CD4-positive, alpha-beta T cell (primary cell): ENCODE data around the gene PYHIN1. TPM values are rescaled to one million over a fixed set of nuclear protein-coding genes. Genes with fewer than 3 reads are reported as not detected.
"Not testable (repeated sequence)": the region's sequence is repeated elsewhere in the genome, so short reads cannot be mapped to it uniquely, and the experiment has no call there.

Experiments
- ATAC-seq: fragments of 200-7000 bp; cut with Tn5 transposase; one replicate; pipeline ENCODE4 v1.10.0; 2022; ENCODE audit warnings: mild to moderate bottlenecking; ENCODE audit not compliant: poor library complexity
- CTCF ChIA-PET: fragments of 350-600 bp; sonication (Branson Sonifier 250); formaldehyde crosslinking; loops from one replicate; lab custom pipeline; 2021; ENCODE audit warnings: antibody characterized with exemption, inconsistent platforms; lab: Charles Lee
- POLR2A ChIA-PET: fragments of 350-600 bp; sonication (Branson Sonifier 250); formaldehyde crosslinking; loops from one replicate; lab custom pipeline; 2021; ENCODE audit warnings: antibody characterized with exemption, inconsistent platforms; lab: Charles Lee
- DNase-seq, 14 experiments: peaks; one replicate each; pipeline ENCODE4 v3.0.0-alpha.2; 2013 to 2020; ENCODE audit warnings: mixed read lengths in 2 of 14
- H3K27ac ChIP-seq, 2 donors: one replicate each; pipeline versions ENCODE4 v1.5.1 to v1.7.0; 2013; ENCODE audit warnings: low read length in 2 of 2, low read depth in 1 of 2, mild to moderate bottlenecking in 1 of 2
- H3K27me3 ChIP-seq, 2 experiments: 1 replicate in 1 of 2; 2 replicates in 1 of 2; pipeline versions ENCODE4 v1.6.1 to v1.7.0; 2013; ENCODE audit warnings: low read length in 2 of 2, control low read depth in 1 of 2, mild to moderate bottlenecking in 1 of 2, moderate library complexity in 1 of 2; ENCODE audit not compliant: insufficient read depth in 2 of 2, control insufficient read depth in 1 of 2
- H3K36me3 ChIP-seq: one replicate; pipeline ENCODE4 v1.6.1; 2013; ENCODE audit warnings: low read length, control low read depth; ENCODE audit not compliant: insufficient read depth
- H3K4me1 ChIP-seq: one replicate; pipeline ENCODE4 v1.6.1; 2013; ENCODE audit warnings: low read length, control low read depth; ENCODE audit not compliant: insufficient read depth
- H3K4me3 ChIP-seq: one replicate; pipeline ENCODE4 v1.5.1; 2013; ENCODE audit warnings: mild to moderate bottlenecking, low read length, moderate library complexity
- H3K9me3 ChIP-seq, 2 experiments: 1 replicate in 1 of 2; 2 replicates in 1 of 2; pipeline versions ENCODE4 v1.6.1 to v1.7.0; 2013; ENCODE audit warnings: low read length in 2 of 2, mild to moderate bottlenecking in 2 of 2, control low read depth in 1 of 2, moderate library complexity in 1 of 2; ENCODE audit not compliant: control insufficient read depth in 1 of 2, insufficient read depth in 1 of 2
- H3K27ac Mint-ChIP-seq: one replicate; pipeline ENCODE4 v1.8.0; 2020; ENCODE audit warnings: mixed read lengths
- H3K27me3 Mint-ChIP-seq: one replicate; pipeline ENCODE4 v1.8.0; 2021; ENCODE audit warnings: mixed read lengths
- H3K36me3 Mint-ChIP-seq: one replicate; pipeline ENCODE4 v1.8.0; 2021; ENCODE audit warnings: low read depth, mixed read lengths
- H3K4me1 Mint-ChIP-seq: one replicate; pipeline ENCODE4 v1.8.0; 2021; ENCODE audit warnings: low read depth, mixed read lengths
- H3K4me3 Mint-ChIP-seq: one replicate; pipeline ENCODE4 v1.8.0; 2020; ENCODE audit warnings: mild to moderate bottlenecking, mixed read lengths
- H3K9me3 Mint-ChIP-seq: one replicate; pipeline ENCODE4 v1.8.0; 2020; ENCODE audit warnings: mixed read lengths
- intact Hi-C, 2 experiments: fragments of 100-400 bp; cut with DNase I in 1 of 2; cut with micrococcal nuclease in 1 of 2; formaldehyde crosslinking; loops; one replicate each; pipeline versions ENCODE4 v1.15.1 to v1.9.0; 2023 to 2025; cut with DNase I, micrococcal nuclease
- total RNA-seq, 174 experiments: library from RNA in 2 of 174; stranded (reverse) in 2 of 174; gene quantifications; one replicate each; pipeline ENCODE4 v1.2.3 and lab custom pipeline; 2021 to 2026
- TF ChIP-seq, protein P1 (sequence below): fragments of 200-600 bp; IDR thresholded peaks from one replicate; pipeline ENCODE4 v1.8.0; 2022; ENCODE audit warnings: antibody characterized with exemption, mild to moderate bottlenecking

Gene PYHIN1
- total RNA-seq, 2 experiments from 2014 or later: 15.2 to 16.2 TPM

DNA sequence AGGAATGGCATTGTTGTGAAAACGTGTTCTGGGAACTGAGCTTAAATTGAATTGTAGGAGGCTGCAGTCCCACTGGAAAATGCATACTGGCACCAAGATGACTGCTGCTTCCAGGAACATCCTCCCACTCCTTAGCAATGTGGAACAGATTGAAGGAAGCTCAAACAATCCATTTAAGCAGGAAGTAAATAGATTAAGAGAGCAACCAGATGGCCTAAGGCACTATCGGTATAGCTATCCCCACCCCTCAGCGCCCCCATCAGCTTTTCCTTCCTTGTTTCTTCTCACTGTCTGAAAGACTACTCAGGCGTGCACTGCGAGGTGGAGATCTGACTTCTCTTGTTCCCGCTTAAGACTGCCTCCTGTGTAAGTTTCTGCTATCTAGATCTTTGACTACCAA is 74.3 kb downstream of the PYHIN1 start:
- no peaks in the 10 kb centered on the region for H3K9me3 Mint-ChIP-seq
- TF ChIP-seq, protein P1, sequence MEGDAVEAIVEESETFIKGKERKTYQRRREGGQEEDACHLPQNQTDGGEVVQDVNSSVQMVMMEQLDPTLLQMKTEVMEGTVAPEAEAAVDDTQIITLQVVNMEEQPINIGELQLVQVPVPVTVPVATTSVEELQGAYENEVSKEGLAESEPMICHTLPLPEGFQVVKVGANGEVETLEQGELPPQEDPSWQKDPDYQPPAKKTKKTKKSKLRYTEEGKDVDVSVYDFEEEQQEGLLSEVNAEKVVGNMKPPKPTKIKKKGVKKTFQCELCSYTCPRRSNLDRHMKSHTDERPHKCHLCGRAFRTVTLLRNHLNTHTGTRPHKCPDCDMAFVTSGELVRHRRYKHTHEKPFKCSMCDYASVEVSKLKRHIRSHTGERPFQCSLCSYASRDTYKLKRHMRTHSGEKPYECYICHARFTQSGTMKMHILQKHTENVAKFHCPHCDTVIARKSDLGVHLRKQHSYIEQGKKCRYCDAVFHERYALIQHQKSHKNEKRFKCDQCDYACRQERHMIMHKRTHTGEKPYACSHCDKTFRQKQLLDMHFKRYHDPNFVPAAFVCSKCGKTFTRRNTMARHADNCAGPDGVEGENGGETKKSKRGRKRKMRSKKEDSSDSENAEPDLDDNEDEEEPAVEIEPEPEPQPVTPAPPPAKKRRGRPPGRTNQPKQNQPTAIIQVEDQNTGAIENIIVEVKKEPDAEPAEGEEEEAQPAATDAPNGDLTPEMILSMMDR: no peak
- peaks cover 15% of the 10 kb centered on the region for H3K4me1 ChIP-seq
- H3K4me3 Mint-ChIP-seq: no peak overlapping the region
- DNase-seq (no peak), ATAC-seq (no peak)
- H3K4me1 Mint-ChIP-seq: peaks cover 37% of the 10 kb centered on the region
- H3K36me3 ChIP-seq: no peaks in the 10 kb centered on the region
- no peaks in the 10 kb centered on the region for H3K27me3 ChIP-seq
- intact Hi-C loops: loop anchor here (5.0 to 10.0 kb wide), 2 partner anchors 72 to 1011 kb away; partner anchors contain the start of genes AIM2 (in 1 of the 2) and KIRREL1 (in 1 of the 2)
- no peak overlapping the region for H3K4me3 ChIP-seq
- H3K27ac ChIP-seq: no peak overlapping the region
- ChIA-PET CTCF (no interaction called here), POLR2A (interaction anchor here (1.0 kb wide), 1 partner anchor 9 kb away, joined by 3 read pairs; no protein-coding TSS in a partner anchor)
- no peaks in the 10 kb centered on the region for H3K27me3 Mint-ChIP-seq
- H3K36me3 Mint-ChIP-seq: peaks cover 10% of the 10 kb centered on the region
- no peak overlapping the region for H3K27ac Mint-ChIP-seq
- H3K9me3 ChIP-seq: no peaks in the 10 kb centered on the region

DNA sequence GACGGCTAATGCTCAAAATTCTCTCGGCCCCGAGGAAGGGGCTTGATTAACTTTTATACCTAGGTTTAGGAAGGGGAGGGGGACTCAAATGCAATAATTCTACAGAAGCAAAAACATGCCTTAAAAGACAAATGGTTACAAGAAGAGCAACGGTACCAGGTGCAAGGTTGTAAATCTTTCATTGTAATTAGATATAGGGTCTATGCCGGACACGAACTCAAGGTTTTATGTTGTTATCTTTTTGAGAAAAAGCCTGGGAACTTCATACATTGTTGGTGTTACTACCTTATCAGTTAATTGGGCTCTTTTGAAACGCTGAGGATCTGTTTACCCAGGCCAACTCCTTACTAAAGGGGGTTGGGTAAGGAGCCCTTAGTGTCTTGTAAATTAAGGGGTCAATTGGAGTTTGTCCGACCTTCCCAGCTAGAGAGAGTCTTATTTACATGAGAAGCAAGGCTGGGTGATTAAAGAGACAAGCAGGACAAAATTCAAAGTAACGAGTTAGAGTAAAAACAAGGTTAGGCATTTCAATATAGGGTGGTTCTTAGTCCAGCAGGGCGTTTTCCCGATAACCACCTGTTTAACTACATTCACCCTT is 75.0 kb downstream of the PYHIN1 start:
- H3K9me3 Mint-ChIP-seq, H3K27me3 Mint-ChIP-seq, H3K4me3 ChIP-seq, ATAC-seq, H3K4me3 Mint-ChIP-seq, H3K36me3 ChIP-seq, DNase-seq, POLR2A ChIA-PET, H3K9me3 ChIP-seq, H3K27ac Mint-ChIP-seq, H3K27me3 ChIP-seq, CTCF ChIA-PET, H3K27ac ChIP-seq: not testable (repeated sequence)
- Mint-ChIP-seq H3K36me3 (peaks cover 11% of the 10 kb centered on the region), H3K4me1 (peaks cover 37% of the 10 kb centered on the region)
- intact Hi-C loops: loop anchor here (5.0 to 10.0 kb wide), 2 partner anchors 71 to 1012 kb away; partner anchors contain the start of genes AIM2 (in 1 of the 2) and KIRREL1 (in 1 of the 2)
- peaks cover 15% of the 10 kb centered on the region for H3K4me1 ChIP-seq

DNA sequence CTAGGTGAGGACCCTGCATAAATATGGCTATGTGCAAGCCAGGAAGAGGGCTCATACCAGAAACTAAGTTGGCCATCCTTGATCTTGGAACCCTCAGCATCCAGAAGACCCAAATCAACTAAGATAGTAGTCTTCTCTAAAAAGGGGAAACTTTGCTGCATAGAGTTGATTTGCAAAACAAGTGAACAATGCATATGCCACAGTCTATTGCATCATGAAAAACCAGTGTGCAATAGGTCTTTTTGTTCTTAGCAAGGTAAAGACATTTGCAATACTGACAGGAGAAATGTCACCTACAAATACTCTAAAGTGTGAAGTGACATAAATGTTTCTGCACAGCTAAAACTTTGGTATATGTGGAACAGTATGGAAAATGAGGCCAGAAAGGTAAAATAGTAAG is 76.4 kb downstream of the PYHIN1 start:
- no peak overlapping the region for H3K27ac ChIP-seq
- intact Hi-C loops: loop anchor here (5.0 to 10.0 kb wide), 2 partner anchors 70 to 1013 kb away; partner anchors contain the start of genes AIM2 (in 1 of the 2) and KIRREL1 (in 1 of the 2)

More for the DNA sequence above, 76.4 kb downstream of the PYHIN1 start:
- peak overlapping the region; percentile 46 for H3K4me3 Mint-ChIP-seq
- H3K36me3 ChIP-seq: no peaks in the 10 kb centered on the region
- H3K4me1 Mint-ChIP-seq: peaks cover 47% of the 10 kb centered on the region
- no peak overlapping the region for H3K4me3 ChIP-seq
- no peaks in the 10 kb centered on the region for H3K9me3 ChIP-seq
- ChIA-PET POLR2A (interaction anchor here (1.3 to 1.9 kb wide), 2 partner anchors 10 to 916 kb away, joined by 3 to 11 read pairs; no protein-coding TSS in a partner anchor), CTCF (no interaction called here)
- no peaks in the 10 kb centered on the region for H3K27me3 Mint-ChIP-seq
- H3K27ac Mint-ChIP-seq: peak overlapping the region; percentile 96
- no peaks in the 10 kb centered on the region for H3K27me3 ChIP-seq
- H3K4me1 ChIP-seq: peaks cover 15% of the 10 kb centered on the region
- no peak for DNase-seq
- TF ChIP-seq, protein P1: no peak
- no peaks in the 10 kb centered on the region for H3K9me3 Mint-ChIP-seq
- ATAC-seq: no peak
- peaks cover 20% of the 10 kb centered on the region for H3K36me3 Mint-ChIP-seq
